WERI-Rb-1 (cell line): ENCODE results near the gene SYNPO.

Source experiments
- DNase-seq: peaks from one replicate; pipeline ENCODE4 v3.0.0-alpha.2; 2020
- H3K27ac ChIP-seq: fragments of 250-450 bp; sonication (Bioruptor Pico); 2 replicates; pipeline ENCODE4 v1.5.1; 2020; ENCODE audit warnings: mild to moderate bottlenecking, moderate library complexity
- H3K27me3 ChIP-seq: fragments of 250-450 bp; sonication (Bioruptor Pico); 2 replicates; pipeline ENCODE4 v1.5.1; 2021; ENCODE audit warnings: mild to moderate bottlenecking, low read depth, moderate library complexity; ENCODE audit not compliant: insufficient read depth, severe bottlenecking
- H3K36me3 ChIP-seq: fragments of 250-450 bp; sonication (Bioruptor Pico); 2 replicates; pipeline ENCODE4 v1.5.1; 2020; ENCODE audit warnings: mild to moderate bottlenecking, moderate library complexity
- H3K4me3 ChIP-seq: 2 replicates; pipeline ENCODE4 v1.5.1; 2011; ENCODE audit warnings: low read depth, mild to moderate bottlenecking, control low read depth, low read length
- H3K9me3 ChIP-seq: fragments of 250-450 bp; sonication (Bioruptor Pico); 2 replicates; pipeline ENCODE4 v1.5.1; 2021; ENCODE audit warnings: mild to moderate bottlenecking, moderate library complexity; ENCODE audit not compliant: severe bottlenecking
- CTCF ChIP-seq: IDR thresholded peaks from 2 replicates; pipeline ENCODE4 v1.5.1; 2011; ENCODE audit warnings: low read depth, mild to moderate bottlenecking, control low read depth, inconsistent platforms, low read length

The SYNPO gene

GRCh38 chr5:150658121-150658520 lies 17.7 kb downstream of the SYNPO start:
- Histone ChIP-seq H3K36me3 (no peaks in the 10 kb centered on the region), H3K27me3 (no peaks in the 10 kb centered on the region), H3K9me3 (no peaks in the 10 kb centered on the region), H3K27ac (no peak overlapping the region), H3K4me3 (no peak overlapping the region)
- TF ChIP-seq CTCF: no peak
- no peak for DNase-seq

- H3K36me3 ChIP-seq: no peaks in the 10 kb centered on the region
- no peak overlapping the region for H3K27ac ChIP-seq
- H3K4me3 ChIP-seq: no peak overlapping the region
- TF ChIP-seq CTCF: no peak
- no peak for DNase-seq
- H3K27me3 ChIP-seq: no peaks in the 10 kb centered on the region
- H3K9me3 ChIP-seq: no peaks in the 10 kb centered on the region
Observed at GRCh38 chr5:150658699-150659265, 18.3 kb downstream of the SYNPO start.

GRCh38 chr5:150659360-150660107 lies 19.1 kb downstream of the SYNPO start:
- H3K9me3 ChIP-seq: no peaks in the 10 kb centered on the region
- TF ChIP-seq CTCF: no peak
- H3K36me3 ChIP-seq: no peaks in the 10 kb centered on the region
- no peak overlapping the region for H3K27ac ChIP-seq
- no peak overlapping the region for H3K4me3 ChIP-seq
- H3K27me3 ChIP-seq: no peaks in the 10 kb centered on the region
- DNase-seq: no peak

GRCh38 chr5:150660108-150660831 lies 19.8 kb downstream of the SYNPO start:
- Histone ChIP-seq H3K27me3 (no peaks in the 10 kb centered on the region), H3K36me3 (no peaks in the 10 kb centered on the region), H3K4me3 (no peak overlapping the region), H3K27ac (no peak overlapping the region), H3K9me3 (no peaks in the 10 kb centered on the region)
- DNase-seq: no peak
- TF ChIP-seq CTCF: no peak

- no peak within 1 kb of the TSS for H3K27ac ChIP-seq
Observed at GRCh38 chr5:150661086-150661485, 20.6 kb downstream of the SYNPO start, which contains the start of gene MYOZ3. Gene MYOZ3, plus strand, starts transcription at chr5:150661251. Its CDS starts 1,691 bp downstream, at chr5:150662942.

More at GRCh38 chr5:150661086-150661485, 20.6 kb downstream of the SYNPO start, which contains the start of gene MYOZ3:
- no peak for DNase-seq
- Histone ChIP-seq H3K9me3 (no peaks in the 10 kb centered on the region), H3K36me3 (no peaks in the 10 kb centered on the region), H3K4me3 (no peak within 1 kb of the TSS), H3K27me3 (no peaks in the 10 kb centered on the region)
- TF ChIP-seq CTCF: no peak
